ENCODE results near the gene LRIG3.

- TF ChIP-seq POLR2A (IDR thresholded peaks at IDR 0.05) = no peak
- TF ChIP-seq, protein P1, sequence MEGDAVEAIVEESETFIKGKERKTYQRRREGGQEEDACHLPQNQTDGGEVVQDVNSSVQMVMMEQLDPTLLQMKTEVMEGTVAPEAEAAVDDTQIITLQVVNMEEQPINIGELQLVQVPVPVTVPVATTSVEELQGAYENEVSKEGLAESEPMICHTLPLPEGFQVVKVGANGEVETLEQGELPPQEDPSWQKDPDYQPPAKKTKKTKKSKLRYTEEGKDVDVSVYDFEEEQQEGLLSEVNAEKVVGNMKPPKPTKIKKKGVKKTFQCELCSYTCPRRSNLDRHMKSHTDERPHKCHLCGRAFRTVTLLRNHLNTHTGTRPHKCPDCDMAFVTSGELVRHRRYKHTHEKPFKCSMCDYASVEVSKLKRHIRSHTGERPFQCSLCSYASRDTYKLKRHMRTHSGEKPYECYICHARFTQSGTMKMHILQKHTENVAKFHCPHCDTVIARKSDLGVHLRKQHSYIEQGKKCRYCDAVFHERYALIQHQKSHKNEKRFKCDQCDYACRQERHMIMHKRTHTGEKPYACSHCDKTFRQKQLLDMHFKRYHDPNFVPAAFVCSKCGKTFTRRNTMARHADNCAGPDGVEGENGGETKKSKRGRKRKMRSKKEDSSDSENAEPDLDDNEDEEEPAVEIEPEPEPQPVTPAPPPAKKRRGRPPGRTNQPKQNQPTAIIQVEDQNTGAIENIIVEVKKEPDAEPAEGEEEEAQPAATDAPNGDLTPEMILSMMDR (IDR thresholded peaks at IDR 0.05) = no peak
Observed at GRCh38 chr12:58934528-58934927, 14.2 kb upstream of the LRIG3 start.
